HS-5 (cell line): ENCODE results near the gene PRSS57.

Source experiments
- DNase-seq: peaks from one replicate; pipeline ENCODE4 v3.0.0-alpha.2; 2012; ENCODE audit warnings: low read depth

PRSS57 gene

GRCh38 chr19:652467-653389 lies 42.5 kb downstream of the PRSS57 start:
- no peak for DNase-seq

- DNase-seq: no peak
Observed at GRCh38 chr19:651991-652390, 43.3 kb downstream of the PRSS57 start.

- DNase-seq: no peak
Observed at GRCh38 chr19:651114-651818, 44.0 kb downstream of the PRSS57 start.

- no peak for DNase-seq
Observed at GRCh38 chr19:650121-650520, 45.1 kb downstream of the PRSS57 start.

- no peak for DNase-seq
Observed at GRCh38 chr19:648904-649801, 46.1 kb downstream of the PRSS57 start.

- DNase-seq: no peak
Observed at GRCh38 chr19:648305-648704, 46.9 kb downstream of the PRSS57 start.

GRCh38 chr19:647566-648284 lies 47.5 kb downstream of the PRSS57 start:
- no peak for DNase-seq

GRCh38 chr19:646779-647565 lies 48.3 kb downstream of the PRSS57 start:
- DNase-seq: no peak

- no peak for DNase-seq
Observed at GRCh38 chr19:645912-646778, 49.1 kb downstream of the PRSS57 start.

- no peak for DNase-seq
Observed at GRCh38 chr19:644789-645188, 50.5 kb downstream of the PRSS57 start.

GRCh38 chr19:644363-644762 lies 50.9 kb downstream of the PRSS57 start:
- DNase-seq: no peak

- no peak for DNase-seq
Observed at GRCh38 chr19:643736-644135, 51.5 kb downstream of the PRSS57 start.

- DNase-seq: no peak
Observed at GRCh38 chr19:642767-643727, 52.2 kb downstream of the PRSS57 start.

GRCh38 chr19:641702-642101 lies 53.5 kb downstream of the PRSS57 start:
- DNase-seq: no peak

- no peak for DNase-seq
Observed at GRCh38 chr19:640606-641189, 54.6 kb downstream of the PRSS57 start.

- DNase-seq: no peak
Observed at GRCh38 chr19:640161-640558, 55.1 kb downstream of the PRSS57 start.

GRCh38 chr19:639253-640160 lies 55.7 kb downstream of the PRSS57 start, which contains the start of gene FGF22:
TSS of gene FGF22 (plus strand) at chr19:639879. CDS start at chr19:639926, 47 bp downstream.
- DNase-seq: peak; percentile 24
